ENCODE data around the gene DOCK10.

DNA sequence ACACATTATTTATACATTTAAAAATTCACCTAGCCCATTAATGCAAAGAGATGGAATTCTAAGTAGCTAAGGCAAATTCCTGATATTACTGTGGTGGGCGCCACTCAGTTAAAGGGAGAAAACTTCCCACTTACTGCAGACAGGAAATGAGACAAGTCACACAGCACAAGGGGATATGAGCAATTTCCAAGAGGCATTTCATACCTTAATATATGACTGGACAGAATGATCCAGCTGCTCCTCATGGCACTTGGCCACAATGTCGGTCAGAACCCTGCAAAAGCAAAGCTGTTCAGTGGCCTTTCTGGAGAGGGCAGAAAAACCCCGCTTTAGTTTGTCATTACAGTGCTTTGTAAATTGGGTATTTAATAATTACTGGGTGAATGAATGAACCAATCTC is 204.7 kb downstream of the DOCK10 start:
- TF ChIP-seq, protein P1, sequence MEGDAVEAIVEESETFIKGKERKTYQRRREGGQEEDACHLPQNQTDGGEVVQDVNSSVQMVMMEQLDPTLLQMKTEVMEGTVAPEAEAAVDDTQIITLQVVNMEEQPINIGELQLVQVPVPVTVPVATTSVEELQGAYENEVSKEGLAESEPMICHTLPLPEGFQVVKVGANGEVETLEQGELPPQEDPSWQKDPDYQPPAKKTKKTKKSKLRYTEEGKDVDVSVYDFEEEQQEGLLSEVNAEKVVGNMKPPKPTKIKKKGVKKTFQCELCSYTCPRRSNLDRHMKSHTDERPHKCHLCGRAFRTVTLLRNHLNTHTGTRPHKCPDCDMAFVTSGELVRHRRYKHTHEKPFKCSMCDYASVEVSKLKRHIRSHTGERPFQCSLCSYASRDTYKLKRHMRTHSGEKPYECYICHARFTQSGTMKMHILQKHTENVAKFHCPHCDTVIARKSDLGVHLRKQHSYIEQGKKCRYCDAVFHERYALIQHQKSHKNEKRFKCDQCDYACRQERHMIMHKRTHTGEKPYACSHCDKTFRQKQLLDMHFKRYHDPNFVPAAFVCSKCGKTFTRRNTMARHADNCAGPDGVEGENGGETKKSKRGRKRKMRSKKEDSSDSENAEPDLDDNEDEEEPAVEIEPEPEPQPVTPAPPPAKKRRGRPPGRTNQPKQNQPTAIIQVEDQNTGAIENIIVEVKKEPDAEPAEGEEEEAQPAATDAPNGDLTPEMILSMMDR (IDR thresholded peaks at IDR 0.05): no peak
- TF ChIP-seq POLR2A (IDR thresholded peaks at IDR 0.05) (no peak), POLR2AphosphoS5 (IDR thresholded peaks at IDR 0.05) (no peak), EP300 (IDR thresholded peaks at IDR 0.05) (no peak)

Measured in suprapubic skin (tissue), 4 donors.